HEK293 (cell line): ENCODE measurements around the gene FUT1.

ENCODE experiments used
- CTCF ChIA-PET: fragments of 350-600 bp; formaldehyde crosslinking; extraction: SDS; loops from one replicate; lab custom pipeline; 2021; ENCODE audit warnings: antibody characterized with exemption; lab: Yijun Ruan, JAX
- POLR2A ChIA-PET: fragments of 300-600 bp; formaldehyde crosslinking; extraction: SDS; loops from one replicate; lab custom pipeline; 2020; ENCODE audit warnings: antibody characterized with exemption, inconsistent platforms; lab: Yijun Ruan, JAX
- H3K27ac ChIP-seq: fragments of 200-500 bp; sonication (Bioruptor generic); 2 replicates; pipeline ENCODE4 v1.5.1; 2014; ENCODE audit warnings: low read depth, low read length, control low read depth, inconsistent platforms; ENCODE audit errors: extremely low read depth
- H3K36me3 ChIP-seq, 2 experiments: fragments of 200-500 bp in 1 of 2; sonication (Bioruptor generic) in 1 of 2; 1 replicate in 1 of 2; 2 replicates in 1 of 2; pipeline ENCODE4 v1.5.1; 2014 to 2017; ENCODE audit warnings: inconsistent platforms in 2 of 2, low read length in 2 of 2; ENCODE audit not compliant: control insufficient read depth in 2 of 2, insufficient read depth in 1 of 2
- H3K4me1 ChIP-seq: fragments of 200-500 bp; sonication (Bioruptor generic); 2 replicates; pipeline ENCODE4 v1.5.1; 2014; ENCODE audit warnings: mild to moderate bottlenecking, low read length, inconsistent platforms; ENCODE audit not compliant: control insufficient read depth, insufficient read depth
- H3K4me3 ChIP-seq: 2 replicates; pipeline ENCODE4 v1.5.1; 2011; ENCODE audit warnings: low read depth, mild to moderate bottlenecking, control low read depth, low read length, moderate library complexity
- H3K9me3 ChIP-seq: fragments of 200-500 bp; sonication (Bioruptor generic); 2 replicates; pipeline ENCODE4 v1.5.1; 2014; ENCODE audit warnings: low read depth, low read length, inconsistent platforms; ENCODE audit not compliant: control insufficient read depth, insufficient read depth
- KLF1 ChIP-seq: fragments of 450-650 bp; formaldehyde crosslinking; IDR thresholded peaks from 2 replicates; pipeline ENCODE4 v1.5.1; 2016; ENCODE audit warnings: missing biosample characterization, missing genetic modification characterization
- KLF10 ChIP-seq: fragments of 450-650 bp; IDR thresholded peaks from 2 replicates; pipeline ENCODE4 v1.5.1; 2018; ENCODE audit warnings: missing biosample characterization, mild to moderate bottlenecking, missing genetic modification characterization
- SCRT2 ChIP-seq: fragments of 450-650 bp; formaldehyde crosslinking; IDR thresholded peaks from 2 replicates; pipeline ENCODE4 v1.5.1; 2016; ENCODE audit warnings: missing biosample characterization, missing genetic modification characterization
- SETDB1 ChIP-seq: IDR thresholded peaks from one replicate; pipeline ENCODE4 v1.6.1; 2017; ENCODE audit warnings: mild to moderate bottlenecking, low read length, moderate library complexity, mixed read lengths; ENCODE audit not compliant: insufficient read length
- SP3 ChIP-seq: fragments of 450-650 bp; formaldehyde crosslinking; IDR thresholded peaks from 2 replicates; pipeline ENCODE4 v1.5.1; 2016; ENCODE audit warnings: missing biosample characterization, missing genetic modification characterization
- SP7 ChIP-seq: fragments of 450-650 bp; formaldehyde crosslinking; IDR thresholded peaks from 2 replicates; pipeline ENCODE4 v1.5.1; 2016; ENCODE audit warnings: missing biosample characterization, missing genetic modification characterization
- YY2 ChIP-seq: fragments of 450-650 bp; formaldehyde crosslinking; IDR thresholded peaks from 2 replicates; pipeline ENCODE4 v1.5.1; 2016; ENCODE audit warnings: missing biosample characterization, missing genetic modification characterization
- ZBTB17 ChIP-seq: fragments of 450-650 bp; formaldehyde crosslinking; IDR thresholded peaks from 2 replicates; pipeline ENCODE4 v1.5.1; 2016; ENCODE audit warnings: missing biosample characterization, missing genetic modification characterization
- ZBTB20 ChIP-seq: fragments of 450-650 bp; formaldehyde crosslinking; IDR thresholded peaks from 2 replicates; pipeline ENCODE4 v1.5.1; 2016; ENCODE audit warnings: missing biosample characterization, missing genetic modification characterization
- ZBTB48 ChIP-seq: fragments of 450-650 bp; formaldehyde crosslinking; IDR thresholded peaks from 2 replicates; pipeline ENCODE4 v1.5.1; 2016; ENCODE audit warnings: missing biosample characterization, missing genetic modification characterization
- ZNF174 ChIP-seq: fragments of 450-650 bp; formaldehyde crosslinking; IDR thresholded peaks from 2 replicates; pipeline ENCODE4 v1.5.0; 2017; ENCODE audit warnings: missing biosample characterization, mild to moderate bottlenecking, missing genetic modification characterization
- ZNF292 ChIP-seq: fragments of 450-650 bp; formaldehyde crosslinking; IDR thresholded peaks from 2 replicates; pipeline ENCODE4 v1.5.1; 2016; ENCODE audit warnings: low read depth, missing biosample characterization, missing genetic modification characterization, borderline replicate concordance
- ZNF324 ChIP-seq: fragments of 450-650 bp; formaldehyde crosslinking; IDR thresholded peaks from 2 replicates; pipeline ENCODE4 v1.5.1; 2016; ENCODE audit warnings: missing biosample characterization, missing genetic modification characterization
- ZNF354C ChIP-seq: fragments of 450-650 bp; formaldehyde crosslinking; IDR thresholded peaks from 2 replicates; pipeline ENCODE4 v1.5.1; 2016; ENCODE audit warnings: missing biosample characterization, missing genetic modification characterization, low read depth, borderline replicate concordance
- ZNF394 ChIP-seq: fragments of 450-650 bp; formaldehyde crosslinking; IDR thresholded peaks from 2 replicates; pipeline ENCODE4 v1.5.1; 2016; ENCODE audit warnings: missing biosample characterization, missing genetic modification characterization, mild to moderate bottlenecking, moderate library complexity, borderline replicate concordance
- ZNF416 ChIP-seq: fragments of 450-650 bp; formaldehyde crosslinking; IDR thresholded peaks from 2 replicates; pipeline ENCODE4 v1.5.1; 2016; ENCODE audit warnings: missing biosample characterization, missing genetic modification characterization
- ZNF549 ChIP-seq: fragments of 450-650 bp; IDR thresholded peaks from 2 replicates; pipeline ENCODE4 v1.5.1; 2018; ENCODE audit warnings: missing biosample characterization, missing genetic modification characterization, mild to moderate bottlenecking, inconsistent platforms, moderate library complexity
- ZNF629 ChIP-seq: fragments of 450-650 bp; formaldehyde crosslinking; IDR thresholded peaks from 2 replicates; pipeline ENCODE4 v1.5.1; 2017; ENCODE audit warnings: missing biosample characterization, missing genetic modification characterization
- ZNF664 ChIP-seq: fragments of 450-650 bp; formaldehyde crosslinking; IDR thresholded peaks from 2 replicates; pipeline ENCODE4 v1.5.1; 2016; ENCODE audit warnings: missing biosample characterization, missing genetic modification characterization
- ZNF76 ChIP-seq: fragments of 450-650 bp; formaldehyde crosslinking; IDR thresholded peaks from 2 replicates; pipeline ENCODE4; 2016; ENCODE audit warnings: low read depth, missing biosample characterization, missing genetic modification characterization, borderline replicate concordance
- TF ChIP-seq, protein P1 (sequence below): fragments of 450-650 bp; formaldehyde crosslinking; conservative IDR thresholded peaks from 2 replicates; pipeline ENCODE4 v1.5.1; 2016; ENCODE audit warnings: low read depth, missing biosample characterization, missing genetic modification characterization
- TF ChIP-seq, protein P2 (sequence below): fragments of 450-650 bp; formaldehyde crosslinking; IDR thresholded peaks from 2 replicates; pipeline ENCODE4 v1.5.1; 2016; ENCODE audit warnings: missing biosample characterization, missing genetic modification characterization
- TF ChIP-seq, protein P3 (sequence below): fragments of 450-650 bp; formaldehyde crosslinking; IDR thresholded peaks from 2 replicates; pipeline ENCODE4 v1.5.1; 2016; ENCODE audit warnings: missing biosample characterization, missing genetic modification characterization
- TF ChIP-seq, protein P4 (sequence below): fragments of 450-650 bp; formaldehyde crosslinking; IDR thresholded peaks from 2 replicates; pipeline ENCODE4 v1.5.1; 2017; ENCODE audit warnings: missing biosample characterization, missing genetic modification characterization

FUT1 gene

DNA sequence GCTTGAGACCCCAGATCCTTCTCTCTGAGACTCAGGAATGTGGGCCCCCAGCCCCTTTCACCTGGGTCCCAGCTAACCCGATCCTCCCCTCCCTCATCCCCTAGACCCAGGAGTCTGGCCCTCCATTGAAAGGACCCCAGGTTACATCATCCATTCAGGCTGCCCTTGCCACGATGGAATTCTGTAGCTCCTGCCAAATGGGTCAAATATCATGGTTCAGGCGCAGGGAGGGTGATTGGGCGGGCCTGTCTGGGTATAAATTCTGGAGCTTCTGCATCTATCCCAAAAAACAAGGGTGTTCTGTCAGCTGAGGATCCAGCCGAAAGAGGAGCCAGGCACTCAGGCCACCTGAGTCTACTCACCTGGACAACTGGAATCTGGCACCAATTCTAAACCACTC, 3.3 kb upstream of the FUT1 start (continued):
- TF ChIP-seq ZNF416: no peak
- TF ChIP-seq ZNF664 (tag by site-specific recombination): no peak
- TF ChIP-seq SP7 (tag by site-specific recombination): no peak
- TF ChIP-seq ZNF354C: no peak

DNA sequence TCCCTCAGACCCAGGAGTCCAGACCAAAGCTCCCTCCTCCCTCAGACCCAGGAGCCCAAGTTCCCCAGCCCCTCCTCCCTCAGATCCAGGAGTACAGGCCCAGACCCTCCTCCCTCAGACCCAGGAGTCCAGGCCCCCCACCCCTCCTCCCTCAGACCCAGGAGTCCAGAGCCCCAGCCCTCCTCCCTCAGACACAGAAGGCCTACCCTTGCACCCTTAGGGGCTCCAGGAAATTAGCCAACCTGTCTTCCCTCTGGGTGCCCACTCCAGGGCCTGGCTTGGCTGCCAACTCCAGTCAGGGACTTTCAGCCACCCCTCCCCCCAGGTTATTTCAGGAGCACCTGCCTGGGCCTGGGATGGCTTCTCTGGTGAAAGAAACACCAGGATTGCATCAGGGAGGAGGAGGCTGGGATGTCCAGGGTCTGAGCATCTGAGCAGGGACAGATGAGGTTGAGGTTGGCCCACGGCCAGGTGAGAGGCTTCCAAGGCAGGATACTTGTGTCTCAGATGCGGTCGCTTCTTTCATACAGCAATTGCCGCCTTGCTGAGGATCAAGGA, 2.7 kb upstream of the FUT1 start, which contains the start of gene FGF21:
TSS of gene FGF21 (plus strand) at position 441 of the 558 bp plus-strand sequence. CDS start 713 bp downstream, outside the sequence.
- no peak within 1 kb of the TSS for H3K4me3 ChIP-seq
- no peaks in the 10 kb centered on the region for H3K36me3 ChIP-seq
- peak within 1 kb of the TSS; percentile 54; the same call in 1 of the 2 replicates for H3K27ac ChIP-seq
- ChIA-PET POLR2A (interaction anchor here (0.7 kb wide), 1 partner anchor 8 kb away, joined by 3 read pairs; the partner anchor contains the start of gene IZUMO1), CTCF (interaction anchor here (0.6 to 2.2 kb wide), 7 partner anchors 23 to 488 kb away, joined by 3 to 6 read pairs (median 3); no protein-coding TSS in a partner anchor)
- no peaks in the 10 kb centered on the region for H3K9me3 ChIP-seq
- H3K4me1 ChIP-seq: peaks cover 3% of the 10 kb centered on the region; the same call in 1 of the 2 replicates
- TF ChIP-seq SETDB1 (no peak), YY2 (tag by site-specific recombination) (no peak), ZNF629 (no peak), ZNF416 (no peak), ZNF76 (tag by site-specific recombination) (0 out of 2 replicates have a peak, but pooled peaks have one; percentile 24), ZNF292 (tag by site-specific recombination) (no peak), KLF1 (tag by site-specific recombination) (no peak), ZNF324 (tag by site-specific recombination) (peak; percentile 22; the same call in 1 of the 2 replicates), ZNF549 (no peak), ZBTB17 (tag by site-specific recombination) (peak; percentile 68), ZBTB20 (tag by site-specific recombination) (peak; percentile 33; the same call in 1 of the 2 replicates), SCRT2 (tag by site-specific recombination) (0 out of 2 replicates have a peak, but pooled peaks have one; percentile 9), KLF10 (tag by site-specific recombination) (no peak), SP3 (tag by site-specific recombination) (peak; percentile 50), ZNF174 (tag by site-specific recombination) (no peak), ZBTB48 (tag by site-specific recombination) (peak; percentile 49; the same call in 1 of the 2 replicates), ZNF394 (tag by site-specific recombination) (peak; percentile 69; the same call in 1 of the 2 replicates)
- TF ChIP-seq, protein P1, sequence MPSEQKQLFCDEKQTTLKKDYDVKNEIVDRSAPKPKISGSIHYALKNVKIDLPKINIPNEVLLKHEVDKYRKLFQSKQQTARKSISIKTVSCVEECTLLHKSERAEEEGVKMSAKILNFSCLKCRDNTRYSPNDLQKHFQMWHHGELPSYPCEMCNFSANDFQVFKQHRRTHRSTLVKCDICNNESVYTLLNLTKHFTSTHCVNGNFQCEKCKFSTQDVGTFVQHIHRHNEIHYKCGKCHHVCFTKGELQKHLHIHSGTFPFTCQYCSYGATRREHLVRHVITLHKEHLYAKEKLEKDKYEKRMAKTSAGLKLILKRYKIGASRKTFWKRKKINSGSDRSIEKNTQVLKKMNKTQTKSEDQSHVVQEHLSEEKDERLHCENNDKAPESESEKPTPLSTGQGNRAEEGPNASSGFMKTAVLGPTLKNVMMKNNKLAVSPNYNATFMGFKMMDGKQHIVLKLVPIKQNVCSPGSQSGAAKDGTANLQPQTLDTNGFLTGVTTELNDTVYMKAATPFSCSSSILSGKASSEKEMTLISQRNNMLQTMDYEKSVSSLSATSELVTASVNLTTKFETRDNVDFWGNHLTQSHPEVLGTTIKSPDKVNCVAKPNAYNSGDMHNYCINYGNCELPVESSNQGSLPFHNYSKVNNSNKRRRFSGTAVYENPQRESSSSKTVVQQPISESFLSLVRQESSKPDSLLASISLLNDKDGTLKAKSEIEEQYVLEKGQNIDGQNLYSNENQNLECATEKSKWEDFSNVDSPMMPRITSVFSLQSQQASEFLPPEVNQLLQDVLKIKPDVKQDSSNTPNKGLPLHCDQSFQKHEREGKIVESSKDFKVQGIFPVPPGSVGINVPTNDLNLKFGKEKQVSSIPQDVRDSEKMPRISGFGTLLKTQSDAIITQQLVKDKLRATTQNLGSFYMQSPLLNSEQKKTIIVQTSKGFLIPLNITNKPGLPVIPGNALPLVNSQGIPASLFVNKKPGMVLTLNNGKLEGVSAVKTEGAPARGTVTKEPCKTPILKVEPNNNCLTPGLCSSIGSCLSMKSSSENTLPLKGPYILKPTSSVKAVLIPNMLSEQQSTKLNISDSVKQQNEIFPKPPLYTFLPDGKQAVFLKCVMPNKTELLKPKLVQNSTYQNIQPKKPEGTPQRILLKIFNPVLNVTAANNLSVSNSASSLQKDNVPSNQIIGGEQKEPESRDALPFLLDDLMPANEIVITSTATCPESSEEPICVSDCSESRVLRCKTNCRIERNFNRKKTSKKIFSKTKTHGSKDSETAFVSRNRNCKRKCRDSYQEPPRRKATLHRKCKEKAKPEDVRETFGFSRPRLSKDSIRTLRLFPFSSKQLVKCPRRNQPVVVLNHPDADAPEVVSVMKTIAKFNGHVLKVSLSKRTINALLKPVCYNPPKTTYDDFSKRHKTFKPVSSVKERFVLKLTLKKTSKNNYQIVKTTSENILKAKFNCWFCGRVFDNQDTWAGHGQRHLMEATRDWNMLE: 0 out of 2 replicates have a peak, but pooled peaks have one; percentile 31
- TF ChIP-seq, protein P2, sequence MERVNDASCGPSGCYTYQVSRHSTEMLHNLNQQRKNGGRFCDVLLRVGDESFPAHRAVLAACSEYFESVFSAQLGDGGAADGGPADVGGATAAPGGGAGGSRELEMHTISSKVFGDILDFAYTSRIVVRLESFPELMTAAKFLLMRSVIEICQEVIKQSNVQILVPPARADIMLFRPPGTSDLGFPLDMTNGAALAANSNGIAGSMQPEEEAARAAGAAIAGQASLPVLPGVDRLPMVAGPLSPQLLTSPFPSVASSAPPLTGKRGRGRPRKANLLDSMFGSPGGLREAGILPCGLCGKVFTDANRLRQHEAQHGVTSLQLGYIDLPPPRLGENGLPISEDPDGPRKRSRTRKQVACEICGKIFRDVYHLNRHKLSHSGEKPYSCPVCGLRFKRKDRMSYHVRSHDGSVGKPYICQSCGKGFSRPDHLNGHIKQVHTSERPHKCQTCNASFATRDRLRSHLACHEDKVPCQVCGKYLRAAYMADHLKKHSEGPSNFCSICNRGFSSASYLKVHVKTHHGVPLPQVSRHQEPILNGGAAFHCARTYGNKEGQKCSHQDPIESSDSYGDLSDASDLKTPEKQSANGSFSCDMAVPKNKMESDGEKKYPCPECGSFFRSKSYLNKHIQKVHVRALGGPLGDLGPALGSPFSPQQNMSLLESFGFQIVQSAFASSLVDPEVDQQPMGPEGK: no peak; the same call in none of the 2 replicates
- TF ChIP-seq, protein P3, sequence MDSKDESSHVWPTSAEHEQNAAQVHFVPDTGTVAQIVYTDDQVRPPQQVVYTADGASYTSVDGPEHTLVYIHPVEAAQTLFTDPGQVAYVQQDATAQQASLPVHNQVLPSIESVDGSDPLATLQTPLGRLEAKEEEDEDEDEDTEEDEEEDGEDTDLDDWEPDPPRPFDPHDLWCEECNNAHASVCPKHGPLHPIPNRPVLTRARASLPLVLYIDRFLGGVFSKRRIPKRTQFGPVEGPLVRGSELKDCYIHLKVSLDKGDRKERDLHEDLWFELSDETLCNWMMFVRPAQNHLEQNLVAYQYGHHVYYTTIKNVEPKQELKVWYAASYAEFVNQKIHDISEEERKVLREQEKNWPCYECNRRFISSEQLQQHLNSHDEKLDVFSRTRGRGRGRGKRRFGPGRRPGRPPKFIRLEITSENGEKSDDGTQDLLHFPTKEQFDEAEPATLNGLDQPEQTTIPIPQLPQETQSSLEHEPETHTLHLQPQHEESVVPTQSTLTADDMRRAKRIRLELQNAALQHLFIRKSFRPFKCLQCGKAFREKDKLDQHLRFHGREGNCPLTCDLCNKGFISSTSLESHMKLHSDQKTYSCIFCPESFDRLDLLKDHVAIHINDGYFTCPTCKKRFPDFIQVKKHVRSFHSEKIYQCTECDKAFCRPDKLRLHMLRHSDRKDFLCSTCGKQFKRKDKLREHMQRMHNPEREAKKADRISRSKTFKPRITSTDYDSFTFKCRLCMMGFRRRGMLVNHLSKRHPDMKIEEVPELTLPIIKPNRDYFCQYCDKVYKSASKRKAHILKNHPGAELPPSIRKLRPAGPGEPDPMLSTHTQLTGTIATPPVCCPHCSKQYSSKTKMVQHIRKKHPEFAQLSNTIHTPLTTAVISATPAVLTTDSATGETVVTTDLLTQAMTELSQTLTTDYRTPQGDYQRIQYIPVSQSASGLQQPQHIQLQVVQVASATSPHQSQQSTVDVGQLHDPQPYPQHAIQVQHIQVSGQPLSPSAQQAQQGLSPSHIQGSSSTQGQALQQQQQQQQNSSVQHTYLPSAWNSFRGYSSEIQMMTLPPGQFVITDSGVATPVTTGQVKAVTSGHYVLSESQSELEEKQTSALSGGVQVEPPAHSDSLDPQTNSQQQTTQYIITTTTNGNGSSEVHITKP (tag by site-specific recombination): peak; percentile 50; the same call in 1 of the 2 replicates
- TF ChIP-seq, protein P4, sequence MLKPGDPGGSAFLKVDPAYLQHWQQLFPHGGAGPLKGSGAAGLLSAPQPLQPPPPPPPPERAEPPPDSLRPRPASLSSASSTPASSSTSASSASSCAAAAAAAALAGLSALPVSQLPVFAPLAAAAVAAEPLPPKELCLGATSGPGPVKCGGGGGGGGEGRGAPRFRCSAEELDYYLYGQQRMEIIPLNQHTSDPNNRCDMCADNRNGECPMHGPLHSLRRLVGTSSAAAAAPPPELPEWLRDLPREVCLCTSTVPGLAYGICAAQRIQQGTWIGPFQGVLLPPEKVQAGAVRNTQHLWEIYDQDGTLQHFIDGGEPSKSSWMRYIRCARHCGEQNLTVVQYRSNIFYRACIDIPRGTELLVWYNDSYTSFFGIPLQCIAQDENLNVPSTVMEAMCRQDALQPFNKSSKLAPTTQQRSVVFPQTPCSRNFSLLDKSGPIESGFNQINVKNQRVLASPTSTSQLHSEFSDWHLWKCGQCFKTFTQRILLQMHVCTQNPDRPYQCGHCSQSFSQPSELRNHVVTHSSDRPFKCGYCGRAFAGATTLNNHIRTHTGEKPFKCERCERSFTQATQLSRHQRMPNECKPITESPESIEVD: no peak
